HepG2 (cell line): ENCODE measurements around the gene COX4I2. TPM values are rescaled to one million over a fixed set of nuclear protein-coding genes. Genes with fewer than 3 reads are reported as not detected.

ENCODE experiments used
- ATAC-seq: fragments of 200-7000 bp; cut with Tn5 transposase; 3 replicates; pipeline ENCODE4 v1.9.1; 2020; ENCODE audit warnings: mild to moderate bottlenecking, moderate library complexity
- BruUV-seq: library from RNA; stranded (reverse); fragments of 400-500 nt; replicated peaks from 2 replicates; lab custom pipeline; 2021; lab: Mats Ljungman, UMichigan
- CTCF ChIA-PET: fragments of 300-600 bp; formaldehyde crosslinking; extraction: SDS; loops from one replicate; lab custom pipeline; 2021; ENCODE audit warnings: low total read pairs, inconsistent platforms, low intra/inter-chr PET ratio; lab: Yijun Ruan, JAX
- POLR2A ChIA-PET: fragments of 350-600 bp; sonication (Branson Sonifier 250); formaldehyde crosslinking; loops from one replicate; lab custom pipeline; 2020; ENCODE audit warnings: antibody characterized with exemption, inconsistent platforms; lab: Yijun Ruan, JAX
- DNase-seq: peaks from one replicate; pipeline ENCODE4 v3.0.0-alpha.2; 2015; ENCODE audit warnings: low spot score
- FAIRE-seq: peaks from 3 replicates; lab custom pipeline; 2011; peaks lifted over from hg19 to GRCh38; lab: Jason Lieb, UNC
- H2AFZ ChIP-seq: one replicate; pipeline ENCODE4 v1.6.1; 2011; ENCODE audit warnings: low read length, inconsistent platforms
- H3K27ac ChIP-seq: fragments of 300-600 bp; 3 replicates; pipeline ENCODE4 v1.8.0; 2011; ENCODE audit warnings: mixed run types, mild to moderate bottlenecking, mixed read lengths, low read length, inconsistent platforms; ENCODE audit not compliant: insufficient read depth; ENCODE audit errors: extremely low read length
- H3K27me3 ChIP-seq, 2 experiments: fragments of 200-600 bp in 1 of 2; 2 replicates in 1 of 2; 3 replicates in 1 of 2; pipeline versions ENCODE4 v1.6.0 to v1.8.0; 2011; ENCODE audit warnings: low read length in 2 of 2, mild to moderate bottlenecking in 2 of 2, moderate library complexity in 2 of 2, inconsistent platforms in 1 of 2; ENCODE audit not compliant: insufficient read depth in 2 of 2, control insufficient read depth in 1 of 2
- H3K36me3 ChIP-seq, 2 experiments: fragments of 200-600 bp in 1 of 2; replicated peaks in 1 of 2; 2 replicates in 1 of 2; 3 replicates in 1 of 2; pipeline versions ENCODE4 v1.5.1 to v1.8.0; 2011; ENCODE audit warnings: low read length in 2 of 2, inconsistent platforms in 1 of 2; ENCODE audit not compliant: insufficient read depth in 2 of 2, control insufficient read depth in 1 of 2
- H3K4me1 ChIP-seq: 2 replicates; pipeline ENCODE4 v1.5.1; 2012; ENCODE audit warnings: low read length, inconsistent platforms; ENCODE audit not compliant: insufficient read depth
- H3K4me2 ChIP-seq: 2 replicates; pipeline ENCODE4 v1.6.0; 2011; ENCODE audit warnings: low read depth, low read length, inconsistent platforms
- H3K4me3 ChIP-seq, 3 experiments: fragments of 200-600 bp in 1 of 3; sonication (generic), shearing (Covaris generic) in 1 of 3; replicated peaks in 1 of 3; 2 replicates each; pipeline ENCODE4 v1.5.1; 2011 to 2016; ENCODE audit warnings: low read length in 3 of 3, inconsistent platforms in 2 of 3, low read depth in 2 of 3, mild to moderate bottlenecking in 2 of 3, control low read depth in 1 of 3, mixed read lengths in 1 of 3; ENCODE audit not compliant: insufficient read depth in 1 of 3
- H3K79me2 ChIP-seq: one replicate; pipeline ENCODE4 v1.6.1; 2011; ENCODE audit warnings: low read length, inconsistent platforms; ENCODE audit not compliant: insufficient read depth
- H3K9ac ChIP-seq: 2 replicates; pipeline ENCODE4 v1.6.0; 2011; ENCODE audit warnings: mild to moderate bottlenecking, low read depth, low read length, inconsistent platforms; ENCODE audit not compliant: insufficient read depth
- H3K9me3 ChIP-seq: 2 replicates; pipeline ENCODE4 v1.5.1; 2012; ENCODE audit warnings: mild to moderate bottlenecking, low read length
- H4K20me1 ChIP-seq: 2 replicates; pipeline ENCODE4 v1.6.0; 2011; ENCODE audit warnings: inconsistent platforms, mild to moderate bottlenecking, low read length, moderate library complexity; ENCODE audit not compliant: insufficient read depth
- CHD4 ChIP-seq: fragments of 200-600 bp; sonication (generic); IDR thresholded peaks from 2 replicates; pipeline ENCODE4 v1.7.0; 2017; ENCODE audit warnings: mild to moderate bottlenecking, low read length, borderline replicate concordance
- CREB1 ChIP-seq, 2 experiments: fragments of 450-650 bp in 1 of 2; IDR thresholded peaks; 2 replicates each; pipeline ENCODE4 v1.6.1; 2016 to 2017; ENCODE audit warnings: control low read depth in 1 of 2, mild to moderate bottlenecking in 1 of 2, missing compliant biosample characterization in 1 of 2, missing genetic modification characterization in 1 of 2
- MAZ ChIP-seq, 2 experiments: sonication (generic) in 1 of 2; formaldehyde crosslinking in 1 of 2; IDR thresholded peaks; 2 replicates each; pipeline versions ENCODE4 v1.5.0 to v1.6.1; 2012 to 2020; ENCODE audit warnings: low read depth in 2 of 2, mild to moderate bottlenecking in 2 of 2, borderline replicate concordance in 1 of 2, improper control_type of control experiment in 1 of 2, low read length in 1 of 2, missing genetic modification reagents in 1 of 2, moderate library complexity in 1 of 2
- SAFB2 ChIP-seq: sonication (generic); formaldehyde crosslinking; IDR thresholded peaks from 2 replicates; pipeline ENCODE4 v1.5.1; 2020; ENCODE audit warnings: missing genetic modification reagents, low read depth, mild to moderate bottlenecking, borderline replicate concordance
- ZBTB38 ChIP-seq: sonication (generic); formaldehyde crosslinking; IDR thresholded peaks from 2 replicates; pipeline ENCODE4 v1.5.1; 2020; ENCODE audit warnings: mild to moderate bottlenecking, missing genetic modification reagents
- ZMYM2 ChIP-seq: sonication (generic); formaldehyde crosslinking; IDR thresholded peaks from 2 replicates; pipeline ENCODE4 v1.8.0; 2022; ENCODE audit warnings: mild to moderate bottlenecking, missing genetic modification reagents
- ZMYM3 ChIP-seq: sonication (generic); formaldehyde crosslinking; IDR thresholded peaks from 2 replicates; pipeline ENCODE4 v1.5.1; 2020; ENCODE audit warnings: mild to moderate bottlenecking, missing genetic modification reagents
- ZNF629 ChIP-seq: sonication (generic); formaldehyde crosslinking; conservative IDR thresholded peaks from 2 replicates; pipeline ENCODE4 v1.5.0; 2020; ENCODE audit warnings: missing genetic modification reagents
- ZNF652 ChIP-seq: IDR thresholded peaks from 2 replicates; pipeline ENCODE4 v1.6.1; 2016; ENCODE audit warnings: low read depth, borderline replicate concordance
- ZNF747 ChIP-seq: sonication (generic); formaldehyde crosslinking; IDR thresholded peaks from 2 replicates; pipeline ENCODE4 v1.8.1; 2023; ENCODE audit warnings: missing genetic modification reagents, mild to moderate bottlenecking, borderline replicate concordance
- ZNF883 ChIP-seq: sonication (generic); formaldehyde crosslinking; IDR thresholded peaks from 2 replicates; pipeline ENCODE4 v1.5.1; 2020; ENCODE audit warnings: mild to moderate bottlenecking, missing genetic modification reagents; ENCODE audit errors: not compliant biosample characterization
- WGBS: methylation state at CpG from one replicate; pipeline ENCODE4 v1.1.6; 2017; ENCODE audit warnings: low lambda C conversion rate; 5-methylcytosine and 5-hydroxymethylcytosine counted together
- in situ Hi-C: cut with HindIII; loops from 2 replicates; pipeline ENCODE4 v1.10.0; 2017; ENCODE audit warnings: low pct_unique_long_range_greater_than_20kb; ENCODE audit not compliant: extremely low pct_ligation_motif_present
- intact Hi-C: fragments of 100-400 bp; cut with micrococcal nuclease; formaldehyde crosslinking; loops from one replicate; pipeline ENCODE4 v1.10.0; 2022; ENCODE audit not compliant: unreplicated experiment
- polyA plus RNA-seq, 8 experiments: library from polyadenylated mRNA; depleted of rRNA in 3 of 8; stranded (reverse) in 7 of 8; unstranded in 1 of 8; fragments of >200 nt; fragmentation: Illumina TruSeq in 4 of 8; extraction: Trizol in 4 of 8; gene quantifications; 2 replicates each; pipeline versions ENCODE4 v1.2.1 to v1.2.3, GENCODE V29; 2011 to 2016; ENCODE audit warnings: low read depth in 4 of 8, missing spikeins in 1 of 8, mixed read lengths in 1 of 8; ENCODE audit not compliant: insufficient read depth in 1 of 8
- total RNA-seq, 5 experiments: library from RNA; depleted of rRNA; stranded (reverse); fragments of >200 nt; fragmentation: Illumina TruSeq; extraction: Trizol; gene quantifications; 2 replicates each; pipeline ENCODE4 v1.2.3, GENCODE V29; 2016; ENCODE audit warnings: low read depth in 1 of 5
- TF ChIP-seq, protein P1 (sequence below): sonication (generic); formaldehyde crosslinking; IDR thresholded peaks from 2 replicates; pipeline ENCODE4 v1.5.0; 2020; ENCODE audit warnings: mild to moderate bottlenecking, missing genetic modification reagents, borderline replicate concordance
- TF ChIP-seq, protein P2 (sequence below): IDR thresholded peaks from 2 replicates; pipeline ENCODE4 v1.6.1; 2016; ENCODE audit warnings: missing genetic modification reagents, missing compliant biosample characterization

COX4I2 gene
- total and polyA plus RNA-seq, 2 of the 13 experiments (the other 11 are each of a cell fraction or from before 2014, with no cell fraction given), result 1.1 TPM; not detected in 1

DNA sequence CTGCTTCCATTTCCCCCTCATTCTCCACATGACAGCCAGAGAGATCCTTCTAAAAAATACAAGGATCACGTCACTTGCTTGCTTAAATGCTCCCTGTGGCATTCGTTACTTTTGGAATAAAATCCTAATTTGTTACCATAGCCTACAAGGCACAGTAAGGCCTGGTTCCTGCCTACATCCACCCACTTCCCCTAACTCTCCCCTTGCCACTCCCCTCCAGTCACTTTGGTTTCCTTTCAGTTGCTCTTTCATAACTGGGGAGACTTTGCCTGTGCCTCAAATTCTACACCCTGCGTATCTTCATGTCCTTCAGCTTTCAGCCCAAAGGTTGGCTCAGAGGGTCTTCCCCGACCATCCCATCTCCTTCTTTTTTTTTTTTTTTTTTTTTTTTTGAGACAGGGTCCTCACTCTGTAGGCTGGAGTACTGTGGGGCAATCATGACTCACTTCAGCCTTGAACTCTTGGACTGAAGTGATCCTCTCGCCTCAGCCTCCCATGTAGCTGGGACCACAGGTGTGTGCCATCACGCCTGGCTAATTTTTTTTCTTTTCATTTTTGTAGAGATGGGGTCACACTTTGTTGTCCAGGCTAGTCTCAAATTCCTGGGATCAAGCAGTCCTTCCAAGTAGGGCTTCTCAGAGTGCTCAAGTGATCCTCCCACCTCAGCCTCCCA is 20.1 kb upstream of the COX4I2 start (continued):
- TF ChIP-seq, protein P1, sequence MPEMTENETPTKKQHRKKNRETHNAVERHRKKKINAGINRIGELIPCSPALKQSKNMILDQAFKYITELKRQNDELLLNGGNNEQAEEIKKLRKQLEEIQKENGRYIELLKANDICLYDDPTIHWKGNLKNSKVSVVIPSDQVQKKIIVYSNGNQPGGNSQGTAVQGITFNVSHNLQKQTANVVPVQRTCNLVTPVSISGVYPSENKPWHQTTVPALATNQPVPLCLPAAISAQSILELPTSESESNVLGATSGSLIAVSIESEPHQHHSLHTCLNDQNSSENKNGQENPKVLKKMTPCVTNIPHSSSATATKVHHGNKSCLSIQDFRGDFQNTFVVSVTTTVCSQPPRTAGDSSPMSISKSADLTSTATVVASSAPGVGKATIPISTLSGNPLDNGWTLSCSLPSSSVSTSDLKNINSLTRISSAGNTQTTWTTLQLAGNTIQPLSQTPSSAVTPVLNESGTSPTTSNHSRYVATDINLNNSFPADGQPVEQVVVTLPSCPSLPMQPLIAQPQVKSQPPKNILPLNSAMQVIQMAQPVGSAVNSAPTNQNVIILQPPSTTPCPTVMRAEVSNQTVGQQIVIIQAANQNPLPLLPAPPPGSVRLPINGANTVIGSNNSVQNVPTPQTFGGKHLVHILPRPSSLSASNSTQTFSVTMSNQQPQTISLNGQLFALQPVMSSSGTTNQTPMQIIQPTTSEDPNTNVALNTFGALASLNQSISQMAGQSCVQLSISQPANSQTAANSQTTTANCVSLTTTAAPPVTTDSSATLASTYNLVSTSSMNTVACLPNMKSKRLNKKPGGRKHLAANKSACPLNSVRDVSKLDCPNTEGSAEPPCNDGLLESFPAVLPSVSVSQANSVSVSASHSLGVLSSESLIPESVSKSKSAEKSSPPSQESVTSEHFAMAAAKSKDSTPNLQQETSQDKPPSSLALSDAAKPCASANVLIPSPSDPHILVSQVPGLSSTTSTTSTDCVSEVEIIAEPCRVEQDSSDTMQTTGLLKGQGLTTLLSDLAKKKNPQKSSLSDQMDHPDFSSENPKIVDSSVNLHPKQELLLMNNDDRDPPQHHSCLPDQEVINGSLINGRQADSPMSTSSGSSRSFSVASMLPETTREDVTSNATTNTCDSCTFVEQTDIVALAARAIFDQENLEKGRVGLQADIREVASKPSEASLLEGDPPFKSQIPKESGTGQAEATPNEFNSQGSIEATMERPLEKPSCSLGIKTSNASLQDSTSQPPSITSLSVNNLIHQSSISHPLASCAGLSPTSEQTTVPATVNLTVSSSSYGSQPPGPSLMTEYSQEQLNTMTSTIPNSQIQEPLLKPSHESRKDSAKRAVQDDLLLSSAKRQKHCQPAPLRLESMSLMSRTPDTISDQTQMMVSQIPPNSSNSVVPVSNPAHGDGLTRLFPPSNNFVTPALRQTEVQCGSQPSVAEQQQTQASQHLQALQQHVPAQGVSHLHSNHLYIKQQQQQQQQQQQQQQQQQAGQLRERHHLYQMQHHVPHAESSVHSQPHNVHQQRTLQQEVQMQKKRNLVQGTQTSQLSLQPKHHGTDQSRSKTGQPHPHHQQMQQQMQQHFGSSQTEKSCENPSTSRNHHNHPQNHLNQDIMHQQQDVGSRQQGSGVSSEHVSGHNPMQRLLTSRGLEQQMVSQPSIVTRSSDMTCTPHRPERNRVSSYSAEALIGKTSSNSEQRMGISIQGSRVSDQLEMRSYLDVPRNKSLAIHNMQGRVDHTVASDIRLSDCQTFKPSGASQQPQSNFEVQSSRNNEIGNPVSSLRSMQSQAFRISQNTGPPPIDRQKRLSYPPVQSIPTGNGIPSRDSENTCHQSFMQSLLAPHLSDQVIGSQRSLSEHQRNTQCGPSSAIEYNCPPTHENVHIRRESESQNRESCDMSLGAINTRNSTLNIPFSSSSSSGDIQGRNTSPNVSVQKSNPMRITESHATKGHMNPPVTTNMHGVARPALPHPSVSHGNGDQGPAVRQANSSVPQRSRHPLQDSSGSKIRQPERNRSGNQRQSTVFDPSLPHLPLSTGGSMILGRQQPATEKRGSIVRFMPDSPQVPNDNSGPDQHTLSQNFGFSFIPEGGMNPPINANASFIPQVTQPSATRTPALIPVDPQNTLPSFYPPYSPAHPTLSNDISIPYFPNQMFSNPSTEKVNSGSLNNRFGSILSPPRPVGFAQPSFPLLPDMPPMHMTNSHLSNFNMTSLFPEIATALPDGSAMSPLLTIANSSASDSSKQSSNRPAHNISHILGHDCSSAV (CRISPR knock-in tag), result no peak

DNA sequence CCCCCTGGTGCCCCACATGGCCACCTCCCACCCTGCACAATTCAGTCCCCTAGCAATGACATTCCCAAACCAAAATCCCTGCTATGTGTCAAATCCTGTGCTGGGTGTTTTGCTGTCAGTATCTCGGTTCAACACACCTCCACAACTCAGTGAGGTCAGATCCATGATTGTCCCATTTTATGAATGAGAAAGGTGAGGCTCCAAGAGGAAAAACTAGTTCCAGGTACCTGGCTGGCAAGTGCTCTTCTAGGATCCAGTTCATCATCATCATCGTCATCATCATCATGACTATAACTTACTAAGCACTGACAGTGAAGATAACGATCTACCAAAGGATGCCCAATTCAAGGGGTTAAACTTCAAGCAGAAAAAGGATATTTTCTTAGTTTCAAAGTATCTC is 17.5 kb upstream of the COX4I2 start:
- no peak for DNase-seq
- no peaks in the 10 kb centered on the region for H3K36me3 ChIP-seq
- POLR2A ChIA-PET, result interaction anchor here (2.6 kb wide), 1 partner anchor 51 kb away, joined by 7 read pairs; no protein-coding TSS in a partner anchor
- H3K4me2 ChIP-seq, result no peak overlapping the region
- peak; percentile 65 for TF ChIP-seq CREB1 (IDR thresholded peaks at IDR 0.05)
- no peak for TF ChIP-seq CREB1 (CRISPR knock-in tag; IDR thresholded peaks at IDR 0.05)
- TF ChIP-seq ZMYM2 (CRISPR knock-in tag), result no peak
- TF ChIP-seq, protein P2, sequence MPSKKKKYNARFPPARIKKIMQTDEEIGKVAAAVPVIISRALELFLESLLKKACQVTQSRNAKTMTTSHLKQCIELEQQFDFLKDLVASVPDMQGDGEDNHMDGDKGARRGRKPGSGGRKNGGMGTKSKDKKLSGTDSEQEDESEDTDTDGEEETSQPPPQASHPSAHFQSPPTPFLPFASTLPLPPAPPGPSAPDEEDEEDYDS (CRISPR knock-in tag), result no peak
- peak; percentile 57; the same call in 1 of the 2 replicates for TF ChIP-seq ZMYM3
- no peak for TF ChIP-seq SAFB2 (CRISPR knock-in tag)
- no peak for TF ChIP-seq MAZ (IDR thresholded peaks at IDR 0.05; ENCODE audit: borderline replicate concordance, low read depth, low read length)
- no peak for TF ChIP-seq MAZ (CRISPR knock-in tag; IDR thresholded peaks at IDR 0.05; ENCODE audit: low read depth)
- no peak for TF ChIP-seq ZNF747 (CRISPR knock-in tag)
- peak; percentile 81 for TF ChIP-seq ZNF629
- 0 out of 2 replicates have a peak, but pooled peaks have one; percentile 27 for TF ChIP-seq ZNF652 (CRISPR knock-in tag)
- no peak for TF ChIP-seq ZNF883 (CRISPR knock-in tag)
- TF ChIP-seq CHD4, result 0 out of 2 replicates have a peak, but pooled peaks have one; percentile 19
- no peak for TF ChIP-seq ZBTB38
- WGBS, result 52% methylated on average over 3 of the region's 3 CpGs
- H3K4me3 ChIP-seq, result no peak overlapping the region
- H3K9ac ChIP-seq, result no peak overlapping the region
- in situ Hi-C loops (no loop called here), intact Hi-C loops (no loop called here)
- peaks cover 68% of the 10 kb centered on the region for H3K4me1 ChIP-seq
- no peaks in the 10 kb centered on the region for H4K20me1 ChIP-seq
- no peak; the same call in 2 of the 3 replicates for ATAC-seq
- no peaks in the 10 kb centered on the region for H3K9me3 ChIP-seq
- no peak for FAIRE-seq
- H3K27ac ChIP-seq, result no peak overlapping the region
- peak overlapping the region; percentile 2 for H2AFZ ChIP-seq
- no TSS peak for BruUV-seq
- H3K79me2 ChIP-seq, result no peaks in the 10 kb centered on the region
- no peaks in the 10 kb centered on the region for H3K27me3 ChIP-seq
- CTCF ChIA-PET, result interaction anchor here (1.0 to 1.6 kb wide), 2 partner anchors 51 to 57 kb away, joined by 3 to 4 read pairs; no protein-coding TSS in a partner anchor
